GM18517 (cell line): Measurements from ENCODE around the gene NLGN1.

Experiments used
- ATAC-seq: cut with Tn5 transposase; IDR thresholded peaks from one replicate; pipeline ENCODE4 v1.9.1; 2021; ENCODE audit warnings: mild to moderate bottlenecking, moderate library complexity; ENCODE audit not compliant: unreplicated experiment

NLGN1 gene

GRCh38 chr3:173748105-173748504 lies 350.6 kb downstream of the NLGN1 start:
- ATAC-seq: no peak

DNA sequence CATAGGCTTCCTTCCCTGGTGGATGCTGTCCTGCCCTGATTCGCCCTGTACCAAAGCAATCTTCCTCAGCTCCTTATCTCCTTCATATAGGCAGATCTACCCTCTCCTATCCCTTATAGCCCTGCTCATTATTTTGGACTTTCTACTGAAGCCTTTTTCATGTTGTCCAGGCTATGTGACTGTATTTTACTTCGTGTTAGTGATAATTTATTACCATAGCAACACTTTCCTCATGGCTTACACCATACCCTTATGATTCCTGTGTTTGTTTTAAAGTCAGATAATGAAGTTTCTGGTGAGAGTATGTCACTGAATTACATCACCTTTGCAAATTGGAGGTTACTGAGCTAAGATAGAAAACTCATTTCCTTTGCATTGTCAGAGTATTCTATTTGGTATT lies 352.6 kb downstream of the NLGN1 start:
- ATAC-seq: no peak

GRCh38 chr3:173750591-173750990 lies 353.0 kb downstream of the NLGN1 start:
- ATAC-seq: no peak

GRCh38 chr3:173753593-173753992 lies 356.0 kb downstream of the NLGN1 start:
- no peak for ATAC-seq

DNA sequence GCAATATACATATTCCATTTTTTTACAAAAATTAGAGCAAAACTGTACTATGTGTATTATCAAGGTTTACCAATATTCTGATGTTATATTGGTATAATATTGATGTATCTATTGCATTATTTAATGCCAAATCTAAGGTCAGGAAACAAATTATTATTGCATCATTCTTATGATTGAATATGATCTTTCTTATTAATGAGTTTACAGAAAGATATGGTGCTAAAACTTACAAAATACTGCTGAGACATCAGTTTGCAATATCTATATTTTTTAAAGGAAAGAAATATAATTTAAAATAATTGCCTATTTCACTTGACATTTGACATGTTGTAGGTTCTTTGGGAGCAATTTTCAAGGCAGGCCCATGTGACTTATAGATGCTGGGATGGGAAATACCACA lies 357.6 kb downstream of the NLGN1 start:
- ATAC-seq: no peak

- ATAC-seq: no peak
These were observed 363.6 kb downstream of the NLGN1 start for GRCh38 chr3:173761161-173761560.

DNA sequence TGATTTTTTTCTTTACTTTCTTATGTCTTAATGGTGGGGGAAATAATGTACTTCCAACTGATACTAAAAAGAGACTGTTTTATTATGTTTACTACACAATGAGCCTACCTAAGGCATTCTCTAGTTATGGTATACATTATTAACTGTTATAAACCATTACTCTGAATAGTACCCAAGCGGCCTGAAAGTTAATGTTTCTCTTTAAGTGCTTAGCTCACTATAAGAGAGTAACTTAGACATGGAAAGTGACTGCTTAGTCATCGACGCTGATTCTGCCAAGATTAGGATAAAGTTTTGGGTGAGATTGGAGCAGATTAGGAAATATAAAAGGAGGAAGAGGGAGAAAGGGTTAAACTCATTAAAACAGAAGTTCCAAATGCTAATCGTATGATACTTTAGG lies 365.0 kb downstream of the NLGN1 start:
- ATAC-seq: no peak

- no peak for ATAC-seq
These were observed 372.5 kb downstream of the NLGN1 start for GRCh38 chr3:173770011-173770410.

GRCh38 chr3:173770796-173771573 lies 373.4 kb downstream of the NLGN1 start:
- no peak for ATAC-seq

GRCh38 chr3:173773800-173774199 lies 376.3 kb downstream of the NLGN1 start:
- ATAC-seq: no peak

DNA sequence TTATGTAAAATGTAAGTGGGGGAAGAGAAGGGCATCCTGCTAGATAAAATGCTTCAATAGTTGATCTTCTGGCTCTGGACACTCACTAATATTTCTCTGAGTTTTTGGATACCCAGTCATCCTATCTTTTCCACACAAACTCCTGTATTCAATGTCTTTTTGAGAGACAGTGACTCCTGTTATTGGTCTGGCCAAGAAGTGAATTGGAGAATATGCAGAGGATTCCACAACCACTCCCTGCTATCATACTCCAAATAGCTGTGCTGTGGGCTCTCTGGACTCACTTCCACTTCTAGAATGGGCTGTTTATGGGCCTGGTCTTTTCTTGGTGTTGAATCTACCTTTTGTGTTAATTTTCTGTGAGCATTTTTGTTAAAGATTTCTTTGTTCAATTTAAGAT lies 376.8 kb downstream of the NLGN1 start:
- no peak for ATAC-seq

- ATAC-seq: no peak
These were observed 380.7 kb downstream of the NLGN1 start for GRCh38 chr3:173778251-173778650.

DNA sequence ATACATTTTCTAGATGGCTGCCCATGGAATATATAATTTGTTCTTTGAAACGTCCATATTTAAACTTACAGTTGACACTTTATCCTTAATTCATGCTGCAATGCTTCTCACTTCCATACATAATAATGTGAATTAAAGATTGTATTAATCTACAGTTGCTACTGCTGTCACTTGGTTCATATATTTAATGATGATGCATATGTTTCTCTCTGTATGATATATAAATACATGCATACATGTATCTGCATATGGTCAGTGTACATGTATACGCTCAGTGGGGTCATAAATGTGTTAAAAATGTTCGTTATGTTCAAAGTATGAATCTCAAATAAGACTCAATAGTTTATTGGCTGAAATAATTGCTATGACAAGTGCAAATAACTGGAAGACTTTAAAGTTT lies 382.5 kb downstream of the NLGN1 start:
- no peak for ATAC-seq

- no peak for ATAC-seq
These were observed 387.5 kb downstream of the NLGN1 start for GRCh38 chr3:173785004-173785403.

DNA sequence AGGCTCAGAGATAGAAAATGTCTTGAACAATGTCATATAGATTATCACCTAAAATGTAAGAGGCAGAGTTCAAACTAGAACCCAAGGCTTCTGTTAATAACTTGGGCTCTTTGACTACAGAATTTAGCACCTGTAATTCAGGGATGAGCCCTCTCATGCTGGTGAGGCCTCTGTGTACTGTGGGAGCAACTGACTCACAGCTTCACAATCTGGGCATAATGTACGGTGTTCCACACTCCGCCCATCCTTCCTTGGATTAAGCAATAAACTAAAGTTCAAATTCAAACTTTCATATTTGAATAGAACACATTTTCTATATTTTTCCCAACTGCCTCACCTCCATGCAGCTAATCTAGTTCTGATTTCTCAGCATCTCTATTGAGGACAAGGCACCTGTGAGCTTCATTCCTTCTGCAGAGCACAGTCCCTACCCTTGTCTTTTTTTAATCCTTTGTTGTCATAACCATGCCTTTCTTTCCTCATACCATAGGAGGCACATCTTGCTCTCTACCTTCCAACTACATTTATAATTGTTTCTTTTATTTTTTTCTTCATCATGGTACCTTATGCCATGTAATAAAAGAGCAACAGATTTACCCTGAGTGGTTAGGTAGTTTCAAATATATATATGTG lies 392.1 kb downstream of the NLGN1 start:
- ATAC-seq: no peak

DNA sequence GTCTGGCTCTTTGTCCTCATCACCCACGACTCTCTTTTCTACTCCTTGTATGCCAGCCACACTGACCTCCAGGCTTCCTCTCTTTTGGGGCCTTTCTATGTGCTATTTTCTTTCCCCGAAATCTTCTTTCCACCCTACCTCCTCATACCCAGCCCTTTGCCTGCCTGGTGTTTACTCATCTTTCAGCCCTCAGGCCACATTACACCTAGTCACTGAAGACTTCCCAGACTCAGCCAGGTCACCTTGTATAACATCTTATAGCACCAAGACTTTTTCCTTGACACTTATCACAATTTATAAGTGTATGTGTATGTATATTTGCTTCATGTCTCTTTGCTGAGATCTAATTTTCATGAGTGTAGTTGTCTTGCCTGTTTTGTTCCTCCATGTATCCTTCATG lies 396.4 kb downstream of the NLGN1 start:
- ATAC-seq: no peak

GRCh38 chr3:173796405-173796804 lies 398.9 kb downstream of the NLGN1 start:
- ATAC-seq: no peak

DNA sequence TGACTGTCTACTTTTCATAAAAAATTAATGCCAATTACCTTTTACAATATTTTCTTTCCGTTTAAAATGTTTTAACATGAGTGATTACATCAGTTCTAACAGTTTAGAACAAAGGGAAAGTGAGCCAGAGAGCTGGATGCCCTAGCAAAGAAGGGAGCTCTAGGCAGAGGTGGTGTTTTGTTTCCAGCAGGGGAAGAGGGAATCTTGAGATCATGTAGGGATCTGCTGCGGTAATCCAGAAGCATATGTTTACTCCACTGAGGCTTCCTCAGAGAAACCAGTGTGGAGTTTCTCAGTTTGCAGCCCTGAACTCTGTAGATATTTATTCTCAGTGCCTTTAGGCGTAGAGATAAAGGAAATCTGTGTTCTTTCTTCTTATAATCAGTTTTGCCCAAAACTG lies 399.3 kb downstream of the NLGN1 start:
- no peak for ATAC-seq

DNA sequence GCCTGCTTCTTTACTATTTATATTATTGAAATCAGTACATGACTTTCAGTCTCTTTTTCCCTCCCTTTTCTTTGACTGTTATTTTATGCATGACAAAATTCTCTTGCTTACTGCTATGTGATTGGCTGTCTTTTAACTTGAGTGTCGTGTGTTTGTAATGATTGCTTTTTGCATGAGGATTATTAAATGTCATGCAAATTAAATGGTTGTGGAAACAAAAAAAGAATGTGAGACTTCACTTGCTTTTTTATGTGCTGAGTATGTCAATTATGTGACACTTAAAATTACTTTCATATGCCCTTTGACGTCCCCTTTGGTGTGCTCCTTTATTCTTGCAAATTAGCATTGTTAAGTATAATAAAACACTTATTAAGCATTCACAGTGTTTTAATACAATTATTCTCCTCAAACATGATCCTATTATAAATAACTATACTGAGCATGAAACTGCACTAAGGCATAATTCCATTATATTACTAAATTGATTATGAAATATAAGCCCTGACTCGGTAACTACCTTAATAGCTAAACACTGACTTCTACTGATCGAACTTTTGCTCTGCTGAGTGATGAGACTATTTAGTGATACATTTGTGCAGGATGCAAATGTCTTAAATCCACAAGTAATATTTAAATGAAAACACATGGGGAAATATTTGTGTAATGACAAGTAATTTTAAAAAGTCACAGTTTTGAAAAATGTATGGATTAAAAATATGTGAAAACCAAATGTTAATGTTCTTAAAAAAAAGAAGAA lies 401.7 kb downstream of the NLGN1 start:
- no peak for ATAC-seq

- ATAC-seq: no peak
These were observed 402.6 kb downstream of the NLGN1 start for GRCh38 chr3:173800154-173800553.

- ATAC-seq: no peak
These were observed 417.3 kb downstream of the NLGN1 start for GRCh38 chr3:173814809-173815208.

- no peak for ATAC-seq
These were observed 421.8 kb downstream of the NLGN1 start for GRCh38 chr3:173819368-173819767.
